HCT116 (cell line): ENCODE data around the gene SCGB2B2. TPM values are rescaled to one million over a fixed set of nuclear protein-coding genes. Genes with fewer than 3 reads are reported as not detected.

ENCODE experiments used
- ATAC-seq: fragments of 200-7000 bp; cut with Tn5 transposase; 2 replicates; pipeline ENCODE4 v1.9.1; 2020; ENCODE audit warnings: mild to moderate bottlenecking, moderate library complexity
- BruUV-seq: library from RNA; stranded (reverse); fragments of 400-500 nt; replicated peaks from 2 replicates; lab custom pipeline; 2021; lab: Mats Ljungman, UMichigan
- CTCF ChIA-PET: fragments of 300-600 bp; sonication (Branson Sonifier 250); formaldehyde crosslinking; loops from one replicate; lab custom pipeline; 2021; ENCODE audit warnings: antibody characterized with exemption; lab: Charles Lee
- POLR2A ChIA-PET: fragments of 300-600, 350-600 bp; sonication (Branson Sonifier 250); formaldehyde crosslinking; loops from one replicate; lab custom pipeline; 2021; ENCODE audit warnings: antibody characterized with exemption; lab: Charles Lee
- RAD21 ChIA-PET, 2 experiments: fragments of 300-600 bp; sonication (Branson Sonifier 250); formaldehyde crosslinking; loops; one replicate each; lab custom pipeline; 2023; ENCODE audit warnings: low total read pairs in 2 of 2; ENCODE audit not compliant: uncharacterized antibody in 2 of 2, unreplicated experiment in 2 of 2, low non-redundant PET in 1 of 2; lab: Charles Lee
- DNase-seq: peaks from one replicate; pipeline ENCODE4 v3.0.0-alpha.2; 2010; ENCODE audit warnings: low read depth, low spot score
- H2AFZ ChIP-seq: fragments of 200-600 bp; shearing (Covaris generic), sonication (generic); 2 replicates; pipeline ENCODE4 v1.6.1; 2017; ENCODE audit warnings: low read depth, mixed run types, mixed read lengths, antibody characterized with exemption, low read length; ENCODE audit not compliant: poor library complexity, severe bottlenecking
- H3K27ac ChIP-seq: 2 replicates; pipeline ENCODE4 v1.5.1; 2012; ENCODE audit warnings: low read depth, low read length
- H3K27me3 ChIP-seq: fragments of 200-600 bp; sonication (generic); 2 replicates; pipeline ENCODE4 v1.6.1; 2016; ENCODE audit warnings: mixed run types, low read length, mixed read lengths; ENCODE audit not compliant: insufficient read depth
- H3K36me3 ChIP-seq, 2 experiments: fragments of 200-500 bp in 1 of 2; fragments of 200-600 bp in 1 of 2; sonication (Bioruptor generic) in 1 of 2; sonication (generic) in 1 of 2; 2 replicates each; pipeline versions ENCODE4 v1.5.1 to v1.6.1; 2014 to 2016; ENCODE audit warnings: low read length in 2 of 2, inconsistent platforms in 1 of 2, mixed read lengths in 1 of 2, mixed run types in 1 of 2; ENCODE audit not compliant: insufficient read depth in 2 of 2, control insufficient read depth in 1 of 2
- H3K4me1 ChIP-seq, 2 experiments: fragments of 200-600 bp in 1 of 2; sonication (generic) in 1 of 2; 2 replicates each; pipeline versions ENCODE4 v1.5.1 to v1.6.1; 2012 to 2017; ENCODE audit warnings: low read length in 2 of 2, inconsistent platforms in 1 of 2, mild to moderate bottlenecking in 1 of 2, mixed read lengths in 1 of 2, mixed run types in 1 of 2, moderate library complexity in 1 of 2; ENCODE audit not compliant: insufficient read depth in 2 of 2, control insufficient read depth in 1 of 2
- H3K4me2 ChIP-seq: fragments of 200-600 bp; sonication (generic); 2 replicates; pipeline ENCODE4 v1.6.1; 2017; ENCODE audit warnings: mixed run types, low read length, mixed read lengths
- H3K4me3 ChIP-seq, 2 experiments: fragments of 200-600 bp in 1 of 2; sonication (generic) in 1 of 2; replicated peaks in 1 of 2; 2 replicates each; pipeline ENCODE4 v1.5.1; 2011 to 2016; ENCODE audit warnings: low read length in 2 of 2, control low read depth in 1 of 2, low read depth in 1 of 2, mild to moderate bottlenecking in 1 of 2, mixed read lengths in 1 of 2, mixed run types in 1 of 2
- H3K79me2 ChIP-seq: fragments of 200-600 bp; sonication (generic); 2 replicates; pipeline ENCODE4 v1.6.1; 2017; ENCODE audit warnings: mild to moderate bottlenecking, mixed run types, low read length, moderate library complexity, mixed read lengths; ENCODE audit not compliant: insufficient read depth
- H3K9ac ChIP-seq: fragments of 200-600 bp; sonication (generic); 2 replicates; pipeline ENCODE4 v1.6.1; 2016; ENCODE audit warnings: low read length, mixed read lengths
- H3K9me2 ChIP-seq: fragments of 200-600 bp; sonication (generic), shearing (Covaris generic); 2 replicates; pipeline ENCODE4 v1.6.1; 2017; ENCODE audit warnings: mixed run types, mild to moderate bottlenecking, moderate library complexity; ENCODE audit not compliant: insufficient read depth
- H3K9me3 ChIP-seq, 2 experiments: fragments of 200-500 bp in 1 of 2; fragments of 200-600 bp in 1 of 2; sonication (Bioruptor generic) in 1 of 2; sonication (generic) in 1 of 2; 2 replicates each; pipeline ENCODE4 v1.6.1; 2014 to 2017; ENCODE audit warnings: low read length in 2 of 2, mixed read lengths in 2 of 2, inconsistent platforms in 1 of 2, low read depth in 1 of 2, mild to moderate bottlenecking in 1 of 2, mixed run types in 1 of 2, moderate library complexity in 1 of 2; ENCODE audit not compliant: control insufficient read depth in 1 of 2, insufficient read depth in 1 of 2
- H4K20me1 ChIP-seq: fragments of 200-600 bp; sonication (generic), shearing (Covaris generic); 2 replicates; pipeline ENCODE4 v1.6.1; 2017; ENCODE audit warnings: mixed run types, mild to moderate bottlenecking, moderate library complexity; ENCODE audit not compliant: insufficient read depth
- ATF3 ChIP-seq: IDR thresholded peaks from 2 replicates; pipeline ENCODE4 v1.6.1; 2012
- CEBPB ChIP-seq: IDR thresholded peaks from 2 replicates; pipeline ENCODE4 v1.6.1; 2012; ENCODE audit warnings: low read depth
- CTCF ChIP-seq, 3 experiments: fragments of 200-600 bp in 1 of 3; sonication (generic) in 1 of 3; IDR thresholded peaks in 2 of 3; conservative IDR thresholded peaks in 1 of 3; 2 replicates each; pipeline ENCODE4 v1.5.1; 2012 to 2017; ENCODE audit warnings: low read depth in 2 of 3, low read length in 2 of 3, antibody characterized with exemption in 1 of 3, borderline replicate concordance in 1 of 3, control low read depth in 1 of 3, mild to moderate bottlenecking in 1 of 3, mixed read lengths in 1 of 3, mixed run types in 1 of 3, moderate library complexity in 1 of 3; ENCODE audit not compliant: insufficient read depth in 1 of 3
- ELF1 ChIP-seq: IDR thresholded peaks from 2 replicates; pipeline ENCODE4 v1.6.1; 2012; ENCODE audit warnings: low read depth, borderline replicate concordance
- FOSL1 ChIP-seq: IDR thresholded peaks from 2 replicates; pipeline ENCODE4 v1.6.1; 2012; ENCODE audit warnings: low read depth
- JUND ChIP-seq: IDR thresholded peaks from 2 replicates; pipeline ENCODE4 v1.6.1; 2012
- MAX ChIP-seq: IDR thresholded peaks from 2 replicates; pipeline ENCODE4 v1.6.1; 2012
- SIN3A ChIP-seq: IDR thresholded peaks from 2 replicates; pipeline ENCODE4 v1.6.1; 2012; ENCODE audit warnings: low read depth
- SP1 ChIP-seq: IDR thresholded peaks from 2 replicates; pipeline ENCODE4 v1.6.1; 2012; ENCODE audit warnings: low read depth
- SRF ChIP-seq: IDR thresholded peaks from 2 replicates; pipeline ENCODE4 v1.6.1; 2012; ENCODE audit warnings: low read depth
- YY1 ChIP-seq: IDR thresholded peaks from 2 replicates; pipeline ENCODE4 v1.6.1; 2011; ENCODE audit warnings: low read length, low read depth, moderate library complexity, mild to moderate bottlenecking; ENCODE audit not compliant: insufficient replicate concordance; ENCODE audit errors: extremely low read depth
- intact Hi-C: fragments of 100-400 bp; cut with micrococcal nuclease; formaldehyde crosslinking; loops from 2 replicates; pipeline ENCODE4 v1.10.0; 2022
- total RNA-seq: library from RNA; stranded (reverse); gene quantifications from one replicate; pipeline ENCODE4 v1.2.1, GENCODE V29; 2021; ENCODE audit not compliant: unreplicated experiment
- TF ChIP-seq, protein P1 (sequence below): IDR thresholded peaks from 2 replicates; pipeline ENCODE4 v1.6.1; 2011; ENCODE audit warnings: mild to moderate bottlenecking, low read length, moderate library complexity; ENCODE audit not compliant: insufficient replicate concordance; ENCODE audit errors: extremely low read depth

Gene SCGB2B2
- total RNA-seq, 1 experiment from 2014 or later = 0.27 TPM

DNA sequence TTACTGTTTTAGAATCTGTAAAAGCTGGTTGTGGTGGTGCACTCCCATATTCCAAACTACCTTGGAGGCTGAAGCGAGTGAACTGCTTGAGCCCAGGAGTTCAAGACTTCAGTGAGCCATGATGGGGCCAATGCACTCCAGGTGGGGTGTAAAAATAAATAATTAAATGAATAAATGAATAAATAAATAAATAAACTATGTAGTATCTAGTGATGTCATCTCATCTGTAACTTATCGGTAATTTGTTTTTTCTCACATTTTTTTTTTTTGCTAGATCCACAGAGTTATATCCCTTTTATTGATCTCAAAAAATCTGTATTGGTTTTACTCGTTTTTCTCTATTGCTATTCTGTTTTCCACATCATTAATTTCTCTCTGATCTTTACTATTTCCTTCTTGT is 5.0 kb downstream of the SCGB2B2 start:
- ATAC-seq (no peak), DNase-seq (no peak)
- BruUV-seq = no TSS peak
- no peaks in the 10 kb centered on the region for H3K79me2 ChIP-seq
- TF ChIP-seq MAX (no peak), YY1 (no peak)
- TF ChIP-seq, protein P1, sequence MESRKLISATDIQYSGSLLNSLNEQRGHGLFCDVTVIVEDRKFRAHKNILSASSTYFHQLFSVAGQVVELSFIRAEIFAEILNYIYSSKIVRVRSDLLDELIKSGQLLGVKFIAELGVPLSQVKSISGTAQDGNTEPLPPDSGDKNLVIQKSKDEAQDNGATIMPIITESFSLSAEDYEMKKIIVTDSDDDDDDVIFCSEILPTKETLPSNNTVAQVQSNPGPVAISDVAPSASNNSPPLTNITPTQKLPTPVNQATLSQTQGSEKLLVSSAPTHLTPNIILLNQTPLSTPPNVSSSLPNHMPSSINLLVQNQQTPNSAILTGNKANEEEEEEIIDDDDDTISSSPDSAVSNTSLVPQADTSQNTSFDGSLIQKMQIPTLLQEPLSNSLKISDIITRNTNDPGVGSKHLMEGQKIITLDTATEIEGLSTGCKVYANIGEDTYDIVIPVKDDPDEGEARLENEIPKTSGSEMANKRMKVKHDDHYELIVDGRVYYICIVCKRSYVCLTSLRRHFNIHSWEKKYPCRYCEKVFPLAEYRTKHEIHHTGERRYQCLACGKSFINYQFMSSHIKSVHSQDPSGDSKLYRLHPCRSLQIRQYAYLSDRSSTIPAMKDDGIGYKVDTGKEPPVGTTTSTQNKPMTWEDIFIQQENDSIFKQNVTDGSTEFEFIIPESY = no peak
- ChIA-PET CTCF (no interaction called here), RAD21 (no interaction called here), POLR2A (no interaction called here)
- no peak overlapping the region for H3K4me3 ChIP-seq
- no peaks in the 10 kb centered on the region for H4K20me1 ChIP-seq
- H3K27me3 ChIP-seq = no peaks in the 10 kb centered on the region
- intact Hi-C loops = no loop called here
- H3K9me3 ChIP-seq = no peaks in the 10 kb centered on the region
- H3K36me3 ChIP-seq = no peaks in the 10 kb centered on the region
- no peaks in the 10 kb centered on the region for H3K9me2 ChIP-seq
- no peak overlapping the region for H3K4me2 ChIP-seq
- H3K9ac ChIP-seq = no peak overlapping the region
- H3K4me1 ChIP-seq = peaks cover 3 to 11% of the 10 kb centered on the region in 2 experiments
- no peak overlapping the region for H3K27ac ChIP-seq
- no peak overlapping the region for H2AFZ ChIP-seq

GRCh38 chr19:34669305-34669704 is 7.7 kb downstream of the SCGB2B2 start:
- Histone ChIP-seq H4K20me1 (no peaks in the 10 kb centered on the region), H3K4me2 (no peak overlapping the region), H3K4me1 (peaks cover 0 to 3% of the 10 kb centered on the region in 2 experiments; a peak in 1 of 4 replicates), H3K9me2 (no peaks in the 10 kb centered on the region), H3K4me3 (no peak overlapping the region), H3K27ac (no peak overlapping the region), H3K79me2 (no peaks in the 10 kb centered on the region), H2AFZ (no peak overlapping the region), H3K9ac (no peak overlapping the region), H3K9me3 (no peaks in the 10 kb centered on the region), H3K27me3 (no peaks in the 10 kb centered on the region), H3K36me3 (no peaks in the 10 kb centered on the region)
- ChIA-PET RAD21 (no interaction called here), POLR2A (no interaction called here), CTCF (no interaction called here)
- no TSS peak for BruUV-seq
- intact Hi-C loops = no loop called here
- ATAC-seq = no peak
- TF ChIP-seq JUND (no peak), CEBPB (no peak), FOSL1 (no peak), CTCF (IDR thresholded peaks at IDR 0.05 in 2 of 3, conservative IDR thresholded peaks at IDR 0.05 in 1 of 3; ENCODE audit: borderline replicate concordance in 1 of 3, insufficient read depth in 1 of 3, low read depth in 2 of 3, low read length in 2 of 3) (no peak), ELF1 (no peak), SIN3A (no peak), ATF3 (no peak), SRF (no peak), SP1 (no peak), YY1 (no peak)
- no peak for DNase-seq
